SK-N-SH (cell line): ENCODE data around the gene SCRG1. TPM values are rescaled to one million over a fixed set of nuclear protein-coding genes. Genes with fewer than 3 reads are reported as not detected.
A peak's percentile ranks its signal among the peaks of the same experiment; 100 is the strongest.

Source experiments
- CTCF ChIA-PET: fragments of 300-600, 350-600 bp; formaldehyde crosslinking; extraction: SDS; loops from one replicate; lab custom pipeline; 2021; lab: Yijun Ruan, JAX
- POLR2A ChIA-PET: fragments of 350-600 bp; sonication (Branson Sonifier 250); formaldehyde crosslinking; extraction: SDS; loops from one replicate; lab custom pipeline; 2020; ENCODE audit warnings: antibody characterized with exemption, inconsistent platforms; lab: Yijun Ruan, JAX
- DNase-seq: peaks from one replicate; pipeline ENCODE4 v3.0.0; 2012
- H2AFZ ChIP-seq: fragments of 200-600 bp; sonication (generic); 2 replicates; pipeline ENCODE4 v1.8.1; 2016; ENCODE audit warnings: antibody characterized with exemption, mild to moderate bottlenecking, low read depth
- H3F3A ChIP-seq: fragments of 200-600 bp; sonication (generic); replicated peaks from 2 replicates; pipeline ENCODE3; 2016; ENCODE audit warnings: antibody characterized with exemption, mild to moderate bottlenecking; ENCODE audit not compliant: insufficient read depth
- H3K27ac ChIP-seq, 2 experiments: fragments of 200-500 bp in 1 of 2; fragments of 200-600 bp in 1 of 2; sonication (Bioruptor generic) in 1 of 2; sonication (generic), shearing (Covaris generic) in 1 of 2; 2 replicates each; pipeline versions ENCODE4 v1.5.1 to v1.6.1; 2014 to 2016; ENCODE audit warnings: low read depth in 2 of 2, inconsistent platforms in 1 of 2, low read length in 1 of 2, mild to moderate bottlenecking in 1 of 2, mixed read lengths in 1 of 2
- H3K27me3 ChIP-seq: fragments of 200-600 bp; sonication (generic), shearing (Covaris generic); 2 replicates; pipeline ENCODE4 v1.6.1; 2016; ENCODE audit warnings: mixed run types; ENCODE audit not compliant: insufficient read depth
- H3K36me3 ChIP-seq, 2 experiments: fragments of 200-500 bp in 1 of 2; fragments of 200-600 bp in 1 of 2; sonication (Bioruptor generic) in 1 of 2; sonication (generic) in 1 of 2; replicated peaks in 1 of 2; 2 replicates each; pipeline versions ENCODE3 to v1.5.1; 2014 to 2016; ENCODE audit warnings: low read length in 1 of 2, mild to moderate bottlenecking in 1 of 2; ENCODE audit not compliant: insufficient read depth in 2 of 2, control insufficient read depth in 1 of 2
- H3K4me1 ChIP-seq, 2 experiments: fragments of 200-500 bp in 1 of 2; fragments of 200-600 bp in 1 of 2; sonication (Bioruptor generic) in 1 of 2; sonication (generic), shearing (Covaris generic) in 1 of 2; 2 replicates each; pipeline versions ENCODE4 v1.5.1 to v1.6.1; 2014 to 2016; ENCODE audit warnings: low read depth in 1 of 2, low read length in 1 of 2, mixed run types in 1 of 2; ENCODE audit not compliant: insufficient read depth in 2 of 2, control insufficient read depth in 1 of 2
- H3K4me2 ChIP-seq: fragments of 200-600 bp; sonication (generic), shearing (Covaris generic); 2 replicates; pipeline ENCODE4 v1.6.1; 2017; ENCODE audit warnings: mixed run types
- H3K4me3 ChIP-seq, 2 experiments: fragments of 200-500 bp in 1 of 2; fragments of 200-600 bp in 1 of 2; sonication (Bioruptor generic) in 1 of 2; sonication (generic), shearing (Covaris generic) in 1 of 2; 2 replicates each; pipeline versions ENCODE4 v1.5.1 to v1.8.1; 2014 to 2016; ENCODE audit warnings: low read depth in 2 of 2, inconsistent platforms in 1 of 2, low read length in 1 of 2, mild to moderate bottlenecking in 1 of 2, mixed read lengths in 1 of 2, moderate library complexity in 1 of 2
- H3K79me2 ChIP-seq: fragments of 200-600 bp; sonication (generic); 2 replicates; pipeline ENCODE4 v1.8.1; 2017; ENCODE audit warnings: mild to moderate bottlenecking; ENCODE audit not compliant: insufficient read depth
- H3K9ac ChIP-seq: fragments of 200-600 bp; sonication (generic); 2 replicates; pipeline ENCODE4 v1.6.1; 2017; ENCODE audit warnings: mixed run types
- H3K9me2 ChIP-seq: fragments of 200-600 bp; sonication (generic); 2 replicates; pipeline ENCODE4 v1.6.1; 2017; ENCODE audit warnings: mixed run types
- H3K9me3 ChIP-seq: fragments of 200-600 bp; sonication (generic); 2 replicates; pipeline ENCODE4 v1.6.1; 2017; ENCODE audit warnings: mixed run types, mild to moderate bottlenecking, moderate library complexity
- H4K20me1 ChIP-seq: fragments of 200-600 bp; sonication (generic); 2 replicates; pipeline ENCODE4 v1.6.1; 2017; ENCODE audit warnings: mild to moderate bottlenecking, mixed run types; ENCODE audit not compliant: insufficient read depth
- ELF1 ChIP-seq: IDR thresholded peaks from 2 replicates; pipeline ENCODE4 v1.4.0; 2012
- EZH2phosphoT487 ChIP-seq: fragments of 200-600 bp; sonication (generic); IDR thresholded peaks from 2 replicates; pipeline ENCODE4 v1.6.1; 2017; ENCODE audit warnings: low read depth, mixed run types, mild to moderate bottlenecking, antibody characterized with exemption, moderate library complexity, borderline replicate concordance
- GABPA ChIP-seq: IDR thresholded peaks from 2 replicates; pipeline ENCODE4 v1.4.0; 2012; ENCODE audit warnings: low read depth, mild to moderate bottlenecking
- IRF3 ChIP-seq: fragments of 150-350 bp; IDR thresholded peaks from 2 replicates; pipeline ENCODE4 v1.6.1; 2016; ENCODE audit warnings: mild to moderate bottlenecking, low read depth, low read length
- JUND ChIP-seq: IDR thresholded peaks from 2 replicates; pipeline ENCODE4 v1.4.0; 2012
- MAX ChIP-seq: IDR thresholded peaks from 2 replicates; pipeline ENCODE4 v1.4.0; 2012; ENCODE audit warnings: low read depth
- MXI1 ChIP-seq: IDR thresholded peaks from 2 replicates; pipeline ENCODE4 v1.6.1; 2012; ENCODE audit warnings: mild to moderate bottlenecking, low read depth, low read length, improper control_type of control experiment
- PBX3 ChIP-seq: IDR thresholded peaks from 2 replicates; pipeline ENCODE4; 2012
- POLR2AphosphoS5 ChIP-seq: IDR thresholded peaks from 2 replicates; pipeline ENCODE4 v1.6.1; 2012; ENCODE audit warnings: low read depth, low read length
- RCOR1 ChIP-seq: fragments of 150-350 bp; IDR thresholded peaks from 2 replicates; pipeline ENCODE4 v1.6.1; 2017; ENCODE audit warnings: antibody characterized with exemption, low read length
- RXRA ChIP-seq: IDR thresholded peaks from 2 replicates; pipeline ENCODE4 v1.4.0; 2012; ENCODE audit warnings: low read depth, mild to moderate bottlenecking, borderline replicate concordance
- ZBTB33 ChIP-seq: IDR thresholded peaks from 2 replicates; pipeline ENCODE4 v1.4.0; 2012; ENCODE audit warnings: low read depth, borderline replicate concordance
- WGBS: methylation state at CpG from one replicate; pipeline ENCODE4 v1.1.6; 2017; ENCODE audit warnings: low lambda C conversion rate; 5-methylcytosine and 5-hydroxymethylcytosine counted together
- polyA plus RNA-seq, 3 experiments: library from polyadenylated mRNA; depleted of rRNA; stranded (reverse); fragments of >200 nt; gene quantifications; 2 replicates each; pipeline ENCODE4 v1.2.3, GENCODE V29; 2012
- TF ChIP-seq, protein P1 (sequence below): IDR thresholded peaks from 2 replicates; pipeline ENCODE4 v1.6.1; 2012; ENCODE audit warnings: mild to moderate bottlenecking, low read depth, low read length, moderate library complexity
- TF ChIP-seq, protein P2 (sequence below): IDR thresholded peaks from 2 replicates; pipeline ENCODE4 v1.4.0; 2012; ENCODE audit warnings: low read depth, borderline replicate concordance

The SCRG1 gene
- polyA plus RNA-seq, 1 of the 3 experiments (the other 2 are of a cell fraction): 0.16 TPM

DNA sequence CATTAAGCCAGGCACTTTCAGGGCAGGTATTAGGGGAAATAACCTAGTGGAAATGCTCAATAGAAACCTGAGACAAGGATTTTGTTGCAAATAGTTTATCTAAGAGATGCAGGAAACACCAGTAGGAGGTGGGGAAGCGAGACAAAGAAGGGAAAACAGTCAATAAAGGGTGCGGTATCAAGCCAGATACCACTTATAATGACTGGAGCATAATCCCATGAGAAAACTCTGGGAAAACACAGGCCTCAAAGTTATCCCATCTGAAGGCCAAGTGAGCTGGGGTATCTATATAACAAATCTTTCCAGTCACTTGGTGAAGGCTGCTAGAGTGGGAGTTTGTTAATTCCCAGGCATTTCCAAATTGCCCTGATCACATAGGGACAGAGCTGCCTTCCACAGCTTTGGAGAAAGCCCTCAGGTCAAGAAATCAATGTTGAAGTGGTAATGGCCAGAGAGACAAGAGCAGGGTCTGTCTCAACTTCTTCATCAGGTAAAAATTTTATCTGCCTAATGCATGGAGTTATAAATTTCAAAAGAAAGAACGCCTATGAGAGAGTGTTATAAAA is 55.0 kb downstream of the SCRG1 start:
- no peaks in the 10 kb centered on the region for H3K36me3 ChIP-seq
- no peaks in the 10 kb centered on the region for H4K20me1 ChIP-seq
- H2AFZ ChIP-seq: no peak overlapping the region
- 95% methylated on average over 3 of the region's 3 CpGs for WGBS
- no peak overlapping the region for H3K27ac ChIP-seq
- H3K4me1 ChIP-seq: peaks cover 0 to 11% of the 10 kb centered on the region in 2 experiments; a peak in 1 of 4 replicates
- H3K9me2 ChIP-seq: no peaks in the 10 kb centered on the region
- H3K9me3 ChIP-seq: 0 out of 2 replicates have a peak, but pooled peaks cover 4% of the 10 kb centered on the region
- H3K27me3 ChIP-seq: no peaks in the 10 kb centered on the region
- ChIA-PET POLR2A (no interaction called here), CTCF (interaction anchor here (1.2 kb wide), 1 partner anchor 11 kb away, joined by 3 read pairs; no protein-coding TSS in a partner anchor)
- TF ChIP-seq PBX3 (no peak), GABPA (no peak)
- no peak for DNase-seq
- no peak overlapping the region for H3K4me2 ChIP-seq
- H3F3A ChIP-seq: no peaks in the 10 kb centered on the region
- H3K4me3 ChIP-seq: no peak overlapping the region
- no peak overlapping the region for H3K9ac ChIP-seq
- H3K79me2 ChIP-seq: no peaks in the 10 kb centered on the region

DNA sequence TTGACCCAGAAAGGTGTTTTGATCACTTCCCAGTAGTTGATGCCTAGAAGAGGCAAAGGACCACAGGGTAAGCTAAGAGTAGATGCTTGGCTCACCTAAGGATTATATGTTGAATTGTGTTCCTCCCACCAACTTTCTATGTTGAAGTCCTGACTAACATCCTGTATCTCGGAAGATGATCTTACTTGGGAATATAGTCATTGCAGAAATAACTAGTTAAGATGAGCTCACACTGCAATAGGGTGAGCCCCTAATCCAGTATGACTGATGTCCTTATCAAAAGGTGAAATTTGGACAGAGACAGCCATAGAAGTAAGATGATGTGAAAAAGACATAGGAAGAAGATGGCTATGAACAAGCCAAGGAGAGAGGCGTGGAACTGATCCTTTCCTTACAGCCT is 61.5 kb downstream of the SCRG1 start:
- Histone ChIP-seq H3K36me3 (peaks cover 4 to 6% of the 10 kb centered on the region in 2 experiments), H3K4me2 (no peak overlapping the region), H3F3A (peaks cover 18% of the 10 kb centered on the region), H3K9me3 (no peaks in the 10 kb centered on the region), H3K27me3 (no peaks in the 10 kb centered on the region), H3K27ac (no peak overlapping the region), H4K20me1 (peaks cover 10% of the 10 kb centered on the region), H3K9ac (no peak overlapping the region), H3K4me3 (no peak overlapping the region), H3K9me2 (no peaks in the 10 kb centered on the region), H3K4me1 (peaks cover 12 to 22% of the 10 kb centered on the region in 2 experiments; a peak in 3 of 4 replicates), H2AFZ (peak overlapping the region; percentile 61; the same call in 1 of the 2 replicates), H3K79me2 (peaks cover 27% of the 10 kb centered on the region)
- no peak for DNase-seq
- TF ChIP-seq IRF3 (no peak), ELF1 (no peak), MXI1 (no peak), POLR2AphosphoS5 (no peak), PBX3 (no peak), ZBTB33 (no peak), JUND (no peak), GABPA (no peak), RCOR1 (no peak), RXRA (no peak), MAX (no peak), EZH2phosphoT487 (no peak)
- TF ChIP-seq, protein P1, sequence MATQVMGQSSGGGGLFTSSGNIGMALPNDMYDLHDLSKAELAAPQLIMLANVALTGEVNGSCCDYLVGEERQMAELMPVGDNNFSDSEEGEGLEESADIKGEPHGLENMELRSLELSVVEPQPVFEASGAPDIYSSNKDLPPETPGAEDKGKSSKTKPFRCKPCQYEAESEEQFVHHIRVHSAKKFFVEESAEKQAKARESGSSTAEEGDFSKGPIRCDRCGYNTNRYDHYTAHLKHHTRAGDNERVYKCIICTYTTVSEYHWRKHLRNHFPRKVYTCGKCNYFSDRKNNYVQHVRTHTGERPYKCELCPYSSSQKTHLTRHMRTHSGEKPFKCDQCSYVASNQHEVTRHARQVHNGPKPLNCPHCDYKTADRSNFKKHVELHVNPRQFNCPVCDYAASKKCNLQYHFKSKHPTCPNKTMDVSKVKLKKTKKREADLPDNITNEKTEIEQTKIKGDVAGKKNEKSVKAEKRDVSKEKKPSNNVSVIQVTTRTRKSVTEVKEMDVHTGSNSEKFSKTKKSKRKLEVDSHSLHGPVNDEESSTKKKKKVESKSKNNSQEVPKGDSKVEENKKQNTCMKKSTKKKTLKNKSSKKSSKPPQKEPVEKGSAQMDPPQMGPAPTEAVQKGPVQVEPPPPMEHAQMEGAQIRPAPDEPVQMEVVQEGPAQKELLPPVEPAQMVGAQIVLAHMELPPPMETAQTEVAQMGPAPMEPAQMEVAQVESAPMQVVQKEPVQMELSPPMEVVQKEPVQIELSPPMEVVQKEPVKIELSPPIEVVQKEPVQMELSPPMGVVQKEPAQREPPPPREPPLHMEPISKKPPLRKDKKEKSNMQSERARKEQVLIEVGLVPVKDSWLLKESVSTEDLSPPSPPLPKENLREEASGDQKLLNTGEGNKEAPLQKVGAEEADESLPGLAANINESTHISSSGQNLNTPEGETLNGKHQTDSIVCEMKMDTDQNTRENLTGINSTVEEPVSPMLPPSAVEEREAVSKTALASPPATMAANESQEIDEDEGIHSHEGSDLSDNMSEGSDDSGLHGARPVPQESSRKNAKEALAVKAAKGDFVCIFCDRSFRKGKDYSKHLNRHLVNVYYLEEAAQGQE: no peak
- TF ChIP-seq, protein P2, sequence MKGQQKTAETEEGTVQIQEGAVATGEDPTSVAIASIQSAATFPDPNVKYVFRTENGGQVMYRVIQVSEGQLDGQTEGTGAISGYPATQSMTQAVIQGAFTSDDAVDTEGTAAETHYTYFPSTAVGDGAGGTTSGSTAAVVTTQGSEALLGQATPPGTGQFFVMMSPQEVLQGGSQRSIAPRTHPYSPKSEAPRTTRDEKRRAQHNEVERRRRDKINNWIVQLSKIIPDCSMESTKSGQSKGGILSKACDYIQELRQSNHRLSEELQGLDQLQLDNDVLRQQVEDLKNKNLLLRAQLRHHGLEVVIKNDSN: no peak
- ChIA-PET POLR2A (no interaction called here), CTCF (interaction anchor here (0.7 to 2.2 kb wide), 4 partner anchors 16 to 54 kb away, joined by 3 to 7 read pairs (median 3); no protein-coding TSS in a partner anchor)
- 88% methylated on average over 2 of the region's 2 CpGs for WGBS
